KOPT-K1 (cell line): ENCODE results near the gene GSTA1.
"Not testable (repeated sequence)": the region's sequence is repeated elsewhere in the genome, so short reads cannot be mapped to it uniquely, and the experiment has no call there.

Experiments
- H3K27ac ChIP-seq: fragments of 200-600 bp; sonication (generic); 2 replicates; pipeline ENCODE4 v1.5.1; 2016; ENCODE audit warnings: antibody characterized with exemption, mild to moderate bottlenecking, low read depth, low read length; ENCODE audit not compliant: poor library complexity, severe bottlenecking
- H3K36me3 ChIP-seq: fragments of 200-600 bp; sonication (generic); 2 replicates; pipeline ENCODE4 v1.5.1; 2017; ENCODE audit warnings: antibody characterized with exemption, mild to moderate bottlenecking, low read length, moderate library complexity; ENCODE audit not compliant: insufficient read depth
- H3K9me3 ChIP-seq: fragments of 200-600 bp; sonication (generic); 2 replicates; pipeline ENCODE4 v1.5.1; 2017; ENCODE audit warnings: antibody characterized with exemption, low read length, mild to moderate bottlenecking; ENCODE audit not compliant: insufficient read depth, poor library complexity, severe bottlenecking

GSTA1 gene

DNA sequence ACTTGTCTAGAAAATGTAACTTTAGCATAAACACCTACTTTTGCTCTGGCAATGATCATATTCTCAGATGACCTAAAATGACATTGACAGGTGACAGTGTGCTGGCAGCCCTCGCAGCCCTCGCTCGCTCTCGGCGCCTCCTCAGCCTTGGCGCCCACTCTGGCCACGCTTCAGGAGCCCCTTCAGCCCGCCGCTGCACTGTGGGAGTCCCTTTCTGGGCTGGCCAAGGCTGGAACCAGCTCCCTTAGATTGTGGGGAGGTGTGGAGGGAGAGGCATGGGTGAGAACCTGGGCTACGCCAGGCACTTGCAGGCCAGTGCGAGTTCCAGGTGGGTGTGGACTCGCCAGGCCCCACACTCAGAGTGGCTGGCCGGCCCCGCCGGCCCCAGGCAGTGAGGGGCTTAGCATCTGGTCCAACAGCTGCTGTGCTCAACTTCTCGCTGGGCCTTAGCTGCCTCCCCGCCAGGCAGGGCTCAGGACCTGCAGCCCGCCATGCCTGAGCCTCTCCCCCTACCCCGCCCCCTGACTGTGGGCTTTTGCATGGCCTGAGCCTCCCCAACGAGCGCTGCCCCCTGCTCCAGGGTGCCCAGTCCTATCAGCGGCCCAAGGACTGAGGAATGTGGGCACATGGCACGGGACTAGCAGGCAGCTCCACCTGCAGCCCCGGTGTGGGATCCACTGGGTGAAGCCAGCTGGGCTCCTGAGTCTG, 17.2 kb downstream of the GSTA1 start:
- H3K27ac ChIP-seq = no peak overlapping the region

DNA sequence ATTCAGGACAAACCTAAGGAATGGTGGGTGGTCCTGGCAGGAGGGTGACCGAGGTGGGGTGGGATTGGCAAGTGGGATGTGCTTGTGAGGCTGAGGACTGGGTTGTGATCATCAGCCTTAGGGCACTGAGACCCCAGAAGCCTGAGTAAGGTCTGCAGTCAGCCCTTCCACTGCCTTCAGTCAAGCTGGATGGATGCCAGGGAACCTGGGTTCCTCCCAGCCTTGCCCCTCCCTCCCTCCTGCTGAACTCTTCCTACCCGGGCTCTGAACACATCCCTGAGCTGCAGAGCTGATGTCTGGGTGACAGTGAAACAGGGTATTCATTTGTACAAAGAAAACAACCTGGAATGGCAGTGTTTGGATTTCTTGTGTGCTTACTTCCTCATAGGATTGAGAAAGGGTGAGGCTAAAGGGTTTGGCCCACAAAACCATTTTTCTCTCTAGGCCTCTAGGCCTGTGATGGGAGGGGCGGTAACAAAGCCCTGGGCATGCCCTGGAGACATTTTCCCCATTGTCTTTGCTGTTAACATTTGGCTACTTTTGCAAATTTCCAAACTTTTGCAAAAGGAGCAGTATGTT, 20.8 kb downstream of the GSTA1 start:
- H3K36me3 ChIP-seq, H3K27ac ChIP-seq, H3K9me3 ChIP-seq: not testable (repeated sequence)

More for the DNA sequence above, 17.2 kb downstream of the GSTA1 start:
- H3K9me3 ChIP-seq = peaks cover 5% of the 10 kb centered on the region
- H3K36me3 ChIP-seq = no peaks in the 10 kb centered on the region

DNA sequence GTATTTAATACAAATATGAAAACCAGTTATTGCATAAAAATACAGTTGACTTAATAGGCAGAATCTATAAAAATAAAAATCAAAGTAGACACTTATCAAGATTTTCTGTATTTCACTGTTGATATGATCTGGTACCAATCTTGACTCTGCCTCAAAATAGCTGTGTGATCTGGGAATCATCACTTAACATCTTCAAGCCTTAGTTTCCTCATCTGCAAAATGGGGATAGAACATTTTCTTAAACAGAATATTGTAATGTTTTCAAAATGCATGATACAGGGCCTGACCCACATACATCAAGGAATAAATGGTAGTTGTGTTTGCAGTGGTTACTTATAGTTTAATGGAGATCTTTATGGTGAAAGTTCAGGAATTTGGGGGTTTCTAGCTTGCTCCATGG, 21.4 kb downstream of the GSTA1 start:
- not testable (repeated sequence) for H3K27ac ChIP-seq, H3K36me3 ChIP-seq, H3K9me3 ChIP-seq

DNA sequence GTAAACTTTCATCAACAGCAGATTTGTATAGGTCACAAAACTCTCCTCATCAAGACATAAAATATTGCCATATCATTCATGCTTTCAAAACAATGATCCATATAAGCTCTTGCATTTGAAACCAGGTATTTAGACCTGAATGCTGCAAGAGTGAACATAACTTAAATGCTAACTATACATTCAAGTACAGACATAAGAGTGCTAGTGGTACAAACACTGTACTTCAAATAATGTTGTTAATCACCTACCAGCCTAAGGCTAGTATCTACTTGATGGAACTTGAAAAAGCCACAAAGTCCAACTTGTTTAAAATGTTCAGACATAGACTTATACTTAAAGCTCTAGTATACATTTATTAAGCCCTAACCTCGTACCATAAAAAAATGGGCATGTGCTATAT, 24.4 kb downstream of the GSTA1 start:
- H3K27ac ChIP-seq = no peak overlapping the region

DNA sequence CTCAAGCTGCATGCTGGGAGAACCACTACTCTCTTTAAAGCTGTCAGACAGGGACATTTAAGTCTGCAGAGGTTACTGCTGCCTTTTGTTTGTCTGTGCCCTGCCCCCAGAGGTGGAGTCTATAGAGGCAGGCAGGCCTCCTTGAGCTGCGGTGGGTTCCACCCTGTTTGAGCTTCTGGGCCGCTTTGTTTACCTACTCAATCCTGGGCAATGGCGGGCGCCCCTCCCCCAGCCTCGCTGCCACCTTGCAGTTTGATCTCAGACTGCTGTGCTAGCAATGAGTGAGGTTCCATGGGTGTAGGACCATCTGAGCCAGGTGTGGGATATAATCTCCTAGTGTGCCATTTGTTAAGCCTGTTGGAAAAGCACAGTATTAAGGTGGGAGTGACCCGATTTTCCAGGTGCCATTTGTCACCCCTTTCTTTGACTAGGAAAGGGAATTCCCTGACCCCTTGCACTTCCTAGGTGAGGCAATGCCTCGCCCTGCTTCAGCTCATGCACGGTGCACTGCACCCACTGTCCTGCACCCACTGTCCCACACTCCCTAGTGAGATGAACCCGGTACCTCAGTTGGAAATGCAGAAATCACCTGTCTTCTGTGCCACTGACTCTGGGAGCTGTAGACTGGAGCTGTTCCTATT, 26.8 kb downstream of the GSTA1 start:
- not testable (repeated sequence) for H3K9me3 ChIP-seq, H3K36me3 ChIP-seq, H3K27ac ChIP-seq

More for the DNA sequence above, 24.4 kb downstream of the GSTA1 start:
- Histone ChIP-seq H3K9me3 (no peaks in the 10 kb centered on the region), H3K36me3 (no peaks in the 10 kb centered on the region)

DNA sequence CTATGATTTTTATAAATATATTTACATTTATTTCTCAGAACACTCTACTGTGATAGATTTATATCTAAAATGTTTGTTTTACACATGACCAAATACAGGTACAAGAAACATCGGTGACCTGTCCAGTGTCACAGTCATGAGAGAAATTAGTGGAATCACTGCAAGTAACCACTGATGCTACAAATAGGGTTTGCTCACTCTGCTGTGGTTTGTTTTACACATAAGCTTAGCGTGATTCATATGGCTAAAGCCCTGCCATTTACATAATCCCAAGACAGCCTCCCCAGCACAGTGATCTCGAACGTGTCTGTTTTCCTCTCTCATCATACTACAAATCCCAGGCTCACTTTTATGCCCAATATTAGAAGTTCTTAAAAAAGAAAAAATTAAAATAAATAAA, 34.2 kb downstream of the GSTA1 start:
- not testable (repeated sequence) for H3K27ac ChIP-seq, H3K36me3 ChIP-seq, H3K9me3 ChIP-seq

DNA sequence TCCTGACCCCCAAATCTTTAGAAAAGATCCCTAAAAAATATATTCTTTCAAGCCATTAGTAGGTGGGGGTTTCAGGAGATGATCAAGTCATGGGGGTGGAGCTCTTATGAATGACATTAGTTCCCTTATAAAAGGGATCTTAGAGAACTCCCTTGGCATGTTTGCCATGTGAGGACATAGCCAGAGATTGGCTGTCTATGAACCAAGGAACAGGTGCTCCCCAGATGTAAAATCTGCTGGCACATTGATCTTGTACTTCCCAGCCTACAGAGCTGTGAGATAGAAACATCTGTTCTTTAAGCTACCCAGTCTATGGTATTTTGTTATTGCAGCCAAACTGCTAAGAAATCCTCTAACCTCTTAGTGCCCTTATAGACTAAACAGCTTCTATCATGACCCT, 36.0 kb downstream of the GSTA1 start:
- H3K9me3 ChIP-seq, H3K27ac ChIP-seq, H3K36me3 ChIP-seq: not testable (repeated sequence)

DNA sequence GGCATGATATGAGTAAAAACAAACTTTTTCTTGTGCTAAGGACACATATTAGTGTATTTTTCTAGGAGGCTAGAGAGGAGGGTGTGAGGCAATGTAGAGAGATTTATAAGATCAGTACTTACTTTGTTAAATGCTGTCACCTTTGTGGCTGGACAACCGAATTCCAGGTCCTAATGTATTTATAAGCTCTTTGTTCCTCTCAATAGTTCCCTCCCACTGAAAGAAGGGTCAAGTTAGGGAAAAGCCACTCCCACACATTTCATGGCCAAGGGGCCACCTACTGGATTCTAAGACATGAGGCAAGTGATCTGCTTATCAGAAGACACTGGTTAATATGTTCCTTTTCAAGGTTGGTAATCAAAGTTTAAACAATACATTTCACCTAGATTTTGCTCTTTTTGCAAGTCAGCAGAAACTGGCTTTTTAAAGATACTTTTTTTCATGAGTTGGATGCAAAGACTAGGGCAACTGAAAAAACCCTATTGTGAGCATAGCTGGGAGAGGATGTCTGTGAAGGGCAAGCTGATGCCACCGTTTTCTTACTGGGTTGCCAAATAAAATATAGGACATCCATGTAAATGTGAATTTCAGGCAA, 40.2 kb downstream of the GSTA1 start, which contains the start of gene GSTA2:
TSS of gene GSTA2 (minus strand) at position 154 of the 595 bp plus-strand sequence. CDS start 5,528 bp downstream, outside the sequence.
- H3K9me3 ChIP-seq, H3K36me3 ChIP-seq, H3K27ac ChIP-seq: not testable (repeated sequence)

DNA sequence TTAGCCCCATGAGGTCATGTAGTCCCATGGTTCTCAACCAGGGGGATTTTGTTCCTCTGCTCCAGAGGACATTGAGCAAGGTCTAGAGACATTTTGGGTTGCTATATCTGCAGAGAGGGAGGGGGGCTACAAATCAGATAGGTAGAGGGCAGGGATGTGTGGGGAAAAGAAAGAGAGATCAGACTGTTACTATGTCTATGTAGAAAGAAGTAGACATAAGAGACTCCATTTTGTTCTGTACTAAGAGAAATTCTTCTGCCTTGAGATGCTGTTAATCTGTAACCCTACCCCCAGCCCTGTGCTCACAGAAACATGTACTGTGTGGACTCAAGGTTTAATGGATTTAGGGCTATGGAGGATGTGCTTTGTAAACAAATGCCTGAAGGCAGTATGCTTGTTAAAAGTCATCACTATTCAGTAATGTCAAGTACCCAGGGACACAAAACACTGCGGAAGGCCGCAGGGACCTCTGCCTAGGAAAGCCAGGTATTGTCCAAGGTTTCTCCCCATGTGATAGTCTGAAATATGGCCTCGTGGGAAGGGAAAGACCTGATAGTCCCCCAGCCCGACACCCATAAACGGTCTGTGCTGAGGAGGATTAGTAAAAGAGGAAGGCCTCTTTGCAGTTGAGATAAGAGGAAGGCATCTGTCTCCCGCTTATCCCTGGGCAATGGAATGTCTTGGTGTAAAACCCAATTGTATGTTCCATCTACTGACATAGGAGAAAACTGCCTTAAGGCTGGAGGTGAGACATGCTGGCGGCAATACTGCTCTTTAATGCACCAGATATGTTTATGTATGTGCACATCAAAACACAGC, 41.7 kb downstream of the GSTA1 start:
- H3K27ac ChIP-seq, H3K9me3 ChIP-seq, H3K36me3 ChIP-seq: not testable (repeated sequence)

DNA sequence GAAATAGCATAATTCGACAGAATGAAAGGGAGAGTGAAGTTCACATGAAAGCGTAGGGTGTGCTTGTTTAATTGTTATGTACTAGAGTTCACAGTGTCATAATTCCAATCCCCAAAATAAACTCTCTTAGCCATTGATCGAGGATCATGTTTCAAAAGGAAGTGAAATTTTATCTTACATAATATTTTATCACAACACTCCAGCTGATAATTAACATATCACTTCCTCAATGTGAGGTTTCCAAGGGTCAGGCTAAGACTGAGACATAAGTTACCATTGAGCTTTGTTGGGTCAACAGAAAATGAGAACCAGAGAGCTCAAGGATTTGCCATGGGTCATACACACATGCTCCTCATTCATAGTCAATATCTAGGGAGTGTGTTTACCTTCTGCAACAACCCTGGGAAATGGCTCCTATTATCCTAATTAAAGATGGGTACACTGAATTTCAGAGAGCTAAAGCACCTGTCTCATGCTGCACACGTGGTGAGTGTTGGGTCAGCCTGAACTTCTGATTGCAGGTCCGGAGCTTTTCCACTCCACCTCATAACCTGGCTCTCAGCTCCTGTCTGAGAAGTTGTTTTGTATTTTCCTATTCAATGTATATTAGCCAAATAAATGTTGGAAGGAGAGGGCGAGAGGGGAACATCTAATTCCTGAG, 43.4 kb downstream of the GSTA1 start:
- Histone ChIP-seq H3K27ac (no peak overlapping the region), H3K36me3 (no peaks in the 10 kb centered on the region), H3K9me3 (no peaks in the 10 kb centered on the region)

DNA sequence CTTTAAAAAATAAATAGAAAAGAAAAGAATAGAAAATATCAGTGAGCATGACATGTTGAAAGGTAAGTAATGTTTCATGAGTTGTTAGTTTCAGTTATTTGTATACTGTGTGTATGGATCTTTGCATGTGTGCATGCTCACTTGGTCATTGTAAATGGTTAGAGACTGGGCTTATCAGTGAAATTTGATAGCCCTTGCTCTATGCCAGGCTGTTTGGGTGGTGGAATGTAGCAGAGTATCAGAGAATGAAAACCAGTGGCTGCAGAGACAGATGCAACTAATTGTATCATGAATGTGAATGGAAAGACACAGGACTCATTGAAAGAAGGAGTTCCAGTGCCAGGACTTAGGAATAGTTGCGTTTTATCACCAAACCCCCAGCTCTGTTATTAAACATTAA, 44.5 kb downstream of the GSTA1 start:
- no peak overlapping the region for H3K27ac ChIP-seq
- no peaks in the 10 kb centered on the region for H3K9me3 ChIP-seq
- no peaks in the 10 kb centered on the region for H3K36me3 ChIP-seq

DNA sequence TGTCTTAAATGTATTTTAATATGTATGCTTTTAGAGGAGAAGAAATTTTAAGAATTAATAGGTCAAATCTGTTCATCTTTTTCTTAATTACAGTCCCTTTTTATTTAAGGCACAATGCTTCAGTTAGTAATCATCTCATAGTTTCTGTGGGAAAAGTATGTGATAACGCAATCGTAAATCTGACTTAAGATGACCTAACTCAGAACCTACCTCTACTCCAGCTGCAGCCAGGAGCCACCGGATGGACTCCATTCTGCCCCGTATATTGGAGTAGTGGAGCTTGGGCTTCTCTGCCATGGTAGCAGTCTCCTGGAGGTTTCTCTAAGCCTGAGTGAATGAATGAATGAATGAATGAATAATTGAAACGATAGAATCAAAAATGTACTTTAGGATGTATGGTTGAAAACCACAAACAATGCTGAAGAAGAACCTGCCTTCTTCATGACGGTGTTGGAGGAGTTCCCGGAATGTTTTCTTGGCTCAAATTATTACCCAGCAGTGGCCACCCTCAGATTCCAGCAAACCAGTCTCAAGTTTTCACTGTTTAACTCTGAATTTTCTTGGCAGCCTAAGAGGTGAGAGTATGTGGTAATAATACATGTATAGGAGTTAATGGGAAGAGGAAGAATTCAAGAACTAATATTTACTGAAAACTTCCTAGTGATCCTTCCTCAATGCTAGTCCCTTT, 45.8 kb downstream of the GSTA1 start:
- H3K27ac ChIP-seq, H3K9me3 ChIP-seq, H3K36me3 ChIP-seq: not testable (repeated sequence)

DNA sequence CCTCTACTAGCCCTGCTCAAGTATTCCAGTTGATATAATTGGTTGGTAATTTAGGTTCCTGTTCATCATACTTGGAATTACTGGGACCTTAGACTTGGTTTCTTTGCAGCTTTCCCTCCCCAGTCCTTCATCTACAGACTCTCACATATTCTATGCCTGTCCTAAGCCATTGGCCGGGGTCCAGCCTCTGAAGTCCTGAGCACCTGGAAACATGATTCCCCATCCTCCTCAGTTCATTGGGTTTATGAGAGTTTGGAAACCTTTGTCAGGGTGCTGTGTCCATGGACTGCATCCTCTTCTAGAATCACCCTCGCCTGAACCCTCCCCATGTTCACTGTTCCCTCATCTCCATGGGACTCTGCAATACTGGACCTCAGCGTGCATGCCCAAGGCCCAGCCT, 49.2 kb downstream of the GSTA1 start:
- Histone ChIP-seq H3K27ac (no peak overlapping the region), H3K36me3 (no peaks in the 10 kb centered on the region), H3K9me3 (peaks cover 10% of the 10 kb centered on the region)

DNA sequence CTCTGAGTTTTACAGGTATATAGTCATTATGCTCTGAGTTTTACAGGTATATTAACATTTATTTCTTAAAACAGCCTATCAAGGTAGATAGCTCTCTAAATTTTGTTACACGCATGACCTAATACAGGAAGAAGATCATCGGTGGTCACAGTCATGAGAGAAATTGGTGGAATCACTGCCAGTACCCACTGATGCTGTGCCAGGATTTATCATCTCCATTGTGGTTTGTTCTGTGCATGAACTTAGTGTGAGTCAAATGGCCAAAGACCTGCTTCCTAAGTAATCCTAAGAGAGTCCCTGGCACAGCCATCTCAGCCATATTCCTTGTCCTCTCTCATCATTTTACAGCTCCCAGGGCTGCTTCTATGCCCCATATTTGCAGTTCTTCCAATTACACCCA, 50.5 kb downstream of the GSTA1 start:
- H3K9me3 ChIP-seq, H3K27ac ChIP-seq, H3K36me3 ChIP-seq: not testable (repeated sequence)
